GM12878 (cell line): Measurements from ENCODE around the gene FMN2. TPM values are rescaled to one million over a fixed set of nuclear protein-coding genes. Genes with fewer than 3 reads are reported as not detected.

Experiments
- ATAC-seq: fragments of 200-7000 bp; cut with Tn5 transposase; 3 replicates; pipeline ENCODE4 v1.9.1; 2020; ENCODE audit warnings: mild to moderate bottlenecking, moderate library complexity
- BruUV-seq: library from RNA; stranded (reverse); fragments of 400-500 nt; replicated peaks from 2 replicates; lab custom pipeline; 2021; lab: Mats Ljungman, UMichigan
- CTCF ChIA-PET: fragments of 300-600 bp; sonication (Branson Sonifier 250); formaldehyde crosslinking; extraction: SDS; loops from one replicate; lab custom pipeline; 2021; ENCODE audit warnings: inconsistent platforms; lab: Yijun Ruan, JAX
- POLR2A ChIA-PET: fragments of 350-600 bp; formaldehyde crosslinking; extraction: SDS; loops from one replicate; lab custom pipeline; 2021; ENCODE audit warnings: inconsistent platforms; lab: Charles Lee
- RAD21 ChIA-PET: fragments of 300-600 bp; sonication (Branson Sonifier 250); formaldehyde crosslinking; loops from one replicate; lab custom pipeline; 2023; ENCODE audit warnings: antibody characterized with exemption; ENCODE audit not compliant: unreplicated experiment; lab: Charles Lee
- SMC1A ChIA-PET: fragments of 300-600 bp; sonication (Branson Sonifier 250); formaldehyde crosslinking; loops from one replicate; lab custom pipeline; 2023; ENCODE audit not compliant: unreplicated experiment, uncharacterized antibody; lab: Charles Lee
- DNase-seq: peaks from one replicate; pipeline ENCODE4 v3.0.0-alpha.2; 2011; ENCODE audit warnings: low read depth, low spot score
- FAIRE-seq: peaks from 3 replicates; lab custom pipeline; 2011; peaks lifted over from hg19 to GRCh38; lab: Jason Lieb, UNC
- H2AFZ ChIP-seq: 2 replicates; pipeline ENCODE4 v1.6.0; 2011; ENCODE audit warnings: low read depth, low read length, control low read depth; ENCODE audit not compliant: control insufficient read depth
- H3K27ac ChIP-seq: 2 replicates; pipeline ENCODE4 v1.5.1; 2011; ENCODE audit warnings: control low read depth; ENCODE audit not compliant: control insufficient read depth, insufficient read depth
- H3K27me3 ChIP-seq, 2 experiments: replicated peaks in 1 of 2; 2 replicates each; pipeline versions ENCODE4 v1.6.0 to v1.6.1; 2011; ENCODE audit warnings: low read length in 1 of 2; ENCODE audit not compliant: control insufficient read depth in 2 of 2, insufficient read depth in 2 of 2
- H3K36me3 ChIP-seq, 2 experiments: 2 replicates each; pipeline ENCODE4 v1.5.1; 2011; ENCODE audit warnings: low read length in 1 of 2; ENCODE audit not compliant: control insufficient read depth in 2 of 2, insufficient read depth in 2 of 2
- H3K4me1 ChIP-seq: 2 replicates; pipeline ENCODE4 v1.6.1; 2011; ENCODE audit warnings: mild to moderate bottlenecking, low read length, moderate library complexity, mixed read lengths; ENCODE audit not compliant: control insufficient read depth, insufficient read depth
- H3K4me2 ChIP-seq: 2 replicates; pipeline ENCODE4 v1.6.0; 2011; ENCODE audit warnings: control low read depth; ENCODE audit not compliant: control insufficient read depth, insufficient read depth
- H3K4me3 ChIP-seq: fragments of 200-600 bp; sonication (generic); 2 replicates; pipeline ENCODE4 v1.5.1; 2016
- H3K79me2 ChIP-seq: 2 replicates; pipeline ENCODE4 v1.6.0; 2011; ENCODE audit warnings: low read length; ENCODE audit not compliant: control insufficient read depth, insufficient read depth
- H3K9ac ChIP-seq: 2 replicates; pipeline ENCODE4 v1.8.0; 2011; ENCODE audit warnings: low read length, control low read depth, mixed read lengths; ENCODE audit not compliant: control insufficient read depth, insufficient read depth
- H3K9me3 ChIP-seq: replicated peaks from 3 replicates; pipeline ENCODE4 v1.5.1; 2011; ENCODE audit warnings: mild to moderate bottlenecking, low read length; ENCODE audit not compliant: control insufficient read depth, insufficient read depth
- H4K20me1 ChIP-seq: 2 replicates; pipeline ENCODE4 v1.6.0; 2011; ENCODE audit not compliant: control insufficient read depth, insufficient read depth
- ATF7 ChIP-seq: fragments of 450-650 bp; IDR thresholded peaks from 2 replicates; pipeline ENCODE4 v1.6.1; 2016; ENCODE audit warnings: low read depth, mild to moderate bottlenecking
- EGR1 ChIP-seq, 2 experiments: IDR thresholded peaks; 1 replicate in 1 of 2; 2 replicates in 1 of 2; pipeline ENCODE4 v1.6.1; 2011 to 2012; ENCODE audit warnings: low read depth in 2 of 2, low read length in 2 of 2, borderline replicate concordance in 1 of 2, mild to moderate bottlenecking in 1 of 2, moderate library complexity in 1 of 2
- NFYA ChIP-seq: IDR thresholded peaks from 2 replicates; pipeline ENCODE4 v1.6.1; 2011; ENCODE audit warnings: low read depth, mild to moderate bottlenecking, low read length, improper control_type of control experiment, borderline replicate concordance
- POLR2AphosphoS2 ChIP-seq: IDR thresholded peaks from 2 replicates; pipeline ENCODE4 v1.6.1; 2011; ENCODE audit warnings: low read depth, mild to moderate bottlenecking, low read length, improper control_type of control experiment, moderate library complexity
- SMAD1 ChIP-seq: fragments of 450-650 bp; IDR thresholded peaks from 2 replicates; pipeline ENCODE4 v1.6.1; 2018; ENCODE audit warnings: mild to moderate bottlenecking, low read depth; ENCODE audit not compliant: partially characterized antibody
- SPI1 ChIP-seq: IDR thresholded peaks from 2 replicates; pipeline ENCODE4 v1.6.1; 2011; ENCODE audit warnings: low read depth, mild to moderate bottlenecking, low read length, moderate library complexity, borderline replicate concordance; ENCODE audit not compliant: insufficient read depth
- STAT3 ChIP-seq: IDR thresholded peaks from 2 replicates; pipeline ENCODE4 v1.6.1; 2011; ENCODE audit warnings: low read depth, low read length, improper control_type of control experiment
- TCF3 ChIP-seq: IDR thresholded peaks from 2 replicates; pipeline ENCODE4 v1.6.1; 2012; ENCODE audit warnings: low read depth, mild to moderate bottlenecking, low read length, borderline replicate concordance; ENCODE audit not compliant: insufficient read depth
- WGBS: methylation state at CpG from one replicate; pipeline ENCODE4 v1.1.6; 2016; ENCODE audit warnings: low lambda C conversion rate; ENCODE audit not compliant: insufficient replicate concordance, insufficient coverage; ENCODE audit errors: missing lambda C conversion rate; 5-methylcytosine and 5-hydroxymethylcytosine counted together
- in situ Hi-C: fragments of 300-500 bp; cut with MboI; formaldehyde crosslinking; loops from 9 replicates; pipeline ENCODE4 v1.14.3; 2018; ENCODE audit warnings: mixed read lengths
- intact Hi-C: fragments of 100-400 bp; cut with micrococcal nuclease; formaldehyde crosslinking; loops from one replicate; pipeline ENCODE4 v1.14.2; 2022; ENCODE audit not compliant: unreplicated experiment
- polyA plus RNA-seq, 11 experiments: library from polyadenylated mRNA; depleted of rRNA in 4 of 11; unstranded in 6 of 11; stranded (reverse) in 5 of 11; fragments of >200 nt; fragmentation: Nextera tagmentation in 4 of 11; fragmentation: Illumina TruSeq in 1 of 11; extraction: Ambion mirVana in 4 of 11; extraction: Trizol in 1 of 11; gene quantifications; 1 replicate in 1 of 11; 2 replicates in 10 of 11; pipeline versions ENCODE4 v1.2.1 to v1.2.3, GENCODE V29; 2011 to 2016; ENCODE audit warnings: inconsistent platforms in 2 of 11, missing spikeins in 2 of 11, low read depth in 1 of 11
- total RNA-seq, 4 experiments: library from RNA; depleted of rRNA in 3 of 4; stranded (reverse); fragments of >200 nt in 3 of 4; fragmentation: Illumina TruSeq in 1 of 4; extraction: Trizol in 1 of 4; gene quantifications; 2 replicates each; pipeline versions ENCODE4 v1.2.1 to v1.2.3, GENCODE V29; 2013 to 2021
- TF ChIP-seq, protein P1 (sequence below): fragments of 450-650 bp; IDR thresholded peaks from 2 replicates; pipeline ENCODE4 v1.6.1; 2018; ENCODE audit warnings: mild to moderate bottlenecking, low read depth, moderate library complexity; ENCODE audit not compliant: partially characterized antibody

FMN2 gene
- total and polyA plus RNA-seq, 10 of the 15 experiments (the other 5 are each of a cell fraction or from before 2014, with no cell fraction given): 0.60 TPM; not detected in 9

GRCh38 chr1:240395336-240395735, 303.7 kb downstream of the FMN2 start (continued):
- TF ChIP-seq NFYA (no peak), STAT3 (no peak)

DNA sequence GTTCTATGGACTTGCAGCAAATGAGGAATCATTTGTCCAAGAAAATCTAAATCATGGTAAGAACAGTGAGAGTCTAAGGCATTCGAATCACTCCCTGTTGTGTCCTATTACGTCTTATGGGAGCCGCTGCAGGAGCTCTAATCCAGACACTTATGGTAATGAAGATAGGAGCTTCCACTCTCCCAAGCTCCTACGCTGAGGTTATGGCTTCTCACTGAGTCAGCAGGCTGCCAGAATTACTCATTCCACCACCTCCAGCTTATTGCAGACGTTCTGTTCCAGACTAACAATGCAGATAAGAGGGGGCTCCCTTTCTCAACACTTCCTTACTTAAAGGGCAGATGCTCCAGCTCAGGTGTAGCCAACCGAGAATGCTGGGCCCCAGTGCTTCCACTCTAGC, 307.7 kb downstream of the FMN2 start:
- POLR2A ChIA-PET: no interaction called here
- RAD21 ChIA-PET: no interaction called here
- Histone ChIP-seq H3K9ac (no peak overlapping the region), H2AFZ (no peak overlapping the region), H3K79me2 (no peaks in the 10 kb centered on the region), H3K27ac (no peak overlapping the region), H3K4me2 (no peak overlapping the region), H3K4me3 (no peak overlapping the region), H4K20me1 (no peaks in the 10 kb centered on the region), H3K27me3 (no peaks in the 10 kb centered on the region)
- FAIRE-seq: no peak
- no TSS peak for BruUV-seq
- no peak for ATAC-seq
- intact Hi-C loops: no loop called here
- CTCF ChIA-PET: interaction anchor here (1.1 kb wide), 1 partner anchor 12 kb away, joined by 3 read pairs; no protein-coding TSS in a partner anchor
- TF ChIP-seq SMAD1 (no peak), TCF3 (no peak), SPI1 (no peak), ATF7 (no peak), EGR1 (IDR thresholded peaks at IDR 0.05; ENCODE audit: borderline replicate concordance in 1 of 2, low read depth in 2 of 2, low read length in 2 of 2) (no peak), POLR2AphosphoS2 (no peak)
- TF ChIP-seq, protein P1, sequence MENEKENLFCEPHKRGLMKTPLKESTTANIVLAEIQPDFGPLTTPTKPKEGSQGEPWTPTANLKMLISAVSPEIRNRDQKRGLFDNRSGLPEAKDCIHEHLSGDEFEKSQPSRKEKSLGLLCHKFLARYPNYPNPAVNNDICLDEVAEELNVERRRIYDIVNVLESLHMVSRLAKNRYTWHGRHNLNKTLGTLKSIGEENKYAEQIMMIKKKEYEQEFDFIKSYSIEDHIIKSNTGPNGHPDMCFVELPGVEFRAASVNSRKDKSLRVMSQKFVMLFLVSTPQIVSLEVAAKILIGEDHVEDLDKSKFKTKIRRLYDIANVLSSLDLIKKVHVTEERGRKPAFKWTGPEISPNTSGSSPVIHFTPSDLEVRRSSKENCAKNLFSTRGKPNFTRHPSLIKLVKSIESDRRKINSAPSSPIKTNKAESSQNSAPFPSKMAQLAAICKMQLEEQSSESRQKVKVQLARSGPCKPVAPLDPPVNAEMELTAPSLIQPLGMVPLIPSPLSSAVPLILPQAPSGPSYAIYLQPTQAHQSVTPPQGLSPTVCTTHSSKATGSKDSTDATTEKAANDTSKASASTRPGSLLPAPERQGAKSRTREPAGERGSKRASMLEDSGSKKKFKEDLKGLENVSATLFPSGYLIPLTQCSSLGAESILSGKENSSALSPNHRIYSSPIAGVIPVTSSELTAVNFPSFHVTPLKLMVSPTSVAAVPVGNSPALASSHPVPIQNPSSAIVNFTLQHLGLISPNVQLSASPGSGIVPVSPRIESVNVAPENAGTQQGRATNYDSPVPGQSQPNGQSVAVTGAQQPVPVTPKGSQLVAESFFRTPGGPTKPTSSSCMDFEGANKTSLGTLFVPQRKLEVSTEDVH: no peak
- TF ChIP-seq, all 136 proteins: peak for 0
- no peak for DNase-seq
- H3K4me1 ChIP-seq: no peaks in the 10 kb centered on the region
- H3K9me3 ChIP-seq: no peaks in the 10 kb centered on the region
- in situ Hi-C loops: no loop called here
- SMC1A ChIA-PET: interaction anchor here (1.2 kb wide), 1 partner anchor 47 kb away, joined by 4 read pairs; no protein-coding TSS in a partner anchor
- 27% methylated on average over 6 of the region's 6 CpGs for WGBS
- H3K36me3 ChIP-seq: no peaks in the 10 kb centered on the region
